HepG2 (cell line): ENCODE measurements around the gene TMEM107. TPM values are rescaled to one million over a fixed set of nuclear protein-coding genes. Genes with fewer than 3 reads are reported as not detected.

Experiments
- CREB3 ChIP-seq: sonication (generic); formaldehyde crosslinking; IDR thresholded peaks from 2 replicates; pipeline ENCODE4 v1.5.0; 2020; ENCODE audit warnings: missing genetic modification reagents
- FLYWCH1 ChIP-seq: sonication (generic); formaldehyde crosslinking; IDR thresholded peaks from 2 replicates; pipeline ENCODE4 v1.8.1; 2023; ENCODE audit warnings: mild to moderate bottlenecking, missing genetic modification reagents
- FOSL2 ChIP-seq: sonication (generic); formaldehyde crosslinking; IDR thresholded peaks from 2 replicates; pipeline ENCODE4 v1.4.0; 2020; ENCODE audit warnings: missing genetic modification reagents
- IKZF5 ChIP-seq: IDR thresholded peaks from 2 replicates; pipeline ENCODE4 v1.6.1; 2018; ENCODE audit warnings: missing genetic modification reagents, mild to moderate bottlenecking, missing compliant biosample characterization
- NFE2 ChIP-seq: sonication (generic); formaldehyde crosslinking; IDR thresholded peaks from 2 replicates; pipeline ENCODE4 v1.4.0; 2020; ENCODE audit warnings: missing genetic modification reagents
- NR0B2 ChIP-seq: sonication (generic); formaldehyde crosslinking; IDR thresholded peaks from 2 replicates; pipeline ENCODE4 v1.4.0; 2020; ENCODE audit warnings: mild to moderate bottlenecking, missing genetic modification reagents
- REXO4 ChIP-seq: sonication (generic); formaldehyde crosslinking; IDR thresholded peaks from 2 replicates; pipeline ENCODE4 v1.8.0; 2022; ENCODE audit warnings: missing genetic modification reagents, mild to moderate bottlenecking, borderline replicate concordance
- SMAD3 ChIP-seq: sonication (generic); formaldehyde crosslinking; IDR thresholded peaks from 2 replicates; pipeline ENCODE4 v1.4.0; 2020; ENCODE audit warnings: missing genetic modification reagents
- SRY ChIP-seq: sonication (generic); formaldehyde crosslinking; IDR thresholded peaks from 2 replicates; pipeline ENCODE4 v1.8.0; 2022; ENCODE audit warnings: mild to moderate bottlenecking, missing genetic modification reagents
- TEAD3 ChIP-seq: optimal IDR thresholded peaks from 2 replicates; pipeline ENCODE3; 2016; ENCODE audit warnings: borderline replicate concordance
- ZBTB43 ChIP-seq: sonication (generic); formaldehyde crosslinking; conservative IDR thresholded peaks from 2 replicates; pipeline ENCODE4 v1.4.0; 2020; ENCODE audit warnings: missing genetic modification reagents
- ZNF230 ChIP-seq: sonication (generic); formaldehyde crosslinking; IDR thresholded peaks from 2 replicates; pipeline ENCODE4 v1.4.0; 2020; ENCODE audit warnings: mild to moderate bottlenecking, missing genetic modification reagents
- ZNF263 ChIP-seq: sonication (generic); formaldehyde crosslinking; IDR thresholded peaks from 2 replicates; pipeline ENCODE4 v1.4.0; 2020; ENCODE audit warnings: missing genetic modification reagents
- ZNF281 ChIP-seq: sonication (generic); formaldehyde crosslinking; IDR thresholded peaks from 2 replicates; pipeline ENCODE4 v1.4.0; 2020; ENCODE audit warnings: missing genetic modification reagents, borderline replicate concordance
- ZNF354B ChIP-seq: sonication (generic); formaldehyde crosslinking; IDR thresholded peaks from 2 replicates; pipeline ENCODE4 v1.8.0; 2022; ENCODE audit warnings: mild to moderate bottlenecking, missing genetic modification reagents
- ZNF44 ChIP-seq: sonication (generic); formaldehyde crosslinking; IDR thresholded peaks from 2 replicates; pipeline ENCODE4 v1.5.1; 2020; ENCODE audit warnings: mild to moderate bottlenecking, missing genetic modification reagents
- ZNF530 ChIP-seq: sonication (generic); formaldehyde crosslinking; IDR thresholded peaks from 2 replicates; pipeline ENCODE4 v1.5.0; 2020; ENCODE audit warnings: low read depth, mild to moderate bottlenecking, missing genetic modification reagents
- ZNF543 ChIP-seq: sonication (generic); formaldehyde crosslinking; IDR thresholded peaks from 2 replicates; pipeline ENCODE4 v1.4.0; 2020; ENCODE audit warnings: mild to moderate bottlenecking, missing genetic modification reagents
- ZNF878 ChIP-seq: sonication (generic); formaldehyde crosslinking; IDR thresholded peaks from 2 replicates; pipeline ENCODE4 v1.8.1; 2023; ENCODE audit warnings: mild to moderate bottlenecking, missing genetic modification reagents, moderate library complexity
- ZSCAN29 ChIP-seq: sonication (generic); formaldehyde crosslinking; conservative IDR thresholded peaks from 2 replicates; pipeline ENCODE4 v1.4.0; 2020; ENCODE audit warnings: mild to moderate bottlenecking, missing genetic modification reagents
- polyA plus RNA-seq, 8 experiments: library from polyadenylated mRNA; depleted of rRNA in 3 of 8; stranded (reverse) in 7 of 8; unstranded in 1 of 8; fragments of >200 nt; fragmentation: Illumina TruSeq in 4 of 8; extraction: Trizol in 4 of 8; gene quantifications; 2 replicates each; pipeline versions ENCODE4 v1.2.1 to v1.2.3, GENCODE V29; 2011 to 2016; ENCODE audit warnings: low read depth in 4 of 8, missing spikeins in 1 of 8, mixed read lengths in 1 of 8; ENCODE audit not compliant: insufficient read depth in 1 of 8
- total RNA-seq, 5 experiments: library from RNA; depleted of rRNA; stranded (reverse); fragments of >200 nt; fragmentation: Illumina TruSeq; extraction: Trizol; gene quantifications; 2 replicates each; pipeline ENCODE4 v1.2.3, GENCODE V29; 2016; ENCODE audit warnings: low read depth in 1 of 5

The TMEM107 gene
- total and polyA plus RNA-seq, 2 of the 13 experiments (the other 11 are each of a cell fraction or from before 2014, with no cell fraction given): 7.2 to 15.3 TPM

- TF ChIP-seq SMAD3: no peak
- TF ChIP-seq ZNF263 (CRISPR knock-in tag): no peak
- no peak for TF ChIP-seq TEAD3 (CRISPR knock-in tag)
- peak; percentile 26 for TF ChIP-seq FOSL2 (CRISPR knock-in tag)
- TF ChIP-seq ZNF230 (CRISPR knock-in tag): no peak
- peak; percentile 72 for TF ChIP-seq ZSCAN29
- TF ChIP-seq ZNF530: no peak
- no peak for TF ChIP-seq SRY (CRISPR knock-in tag)
- no peak for TF ChIP-seq NFE2 (CRISPR knock-in tag)
- TF ChIP-seq IKZF5 (CRISPR knock-in tag): no peak
- 0 out of 2 replicates have a peak, but pooled peaks have one; percentile 54 for TF ChIP-seq NR0B2 (CRISPR knock-in tag)
- TF ChIP-seq REXO4 (CRISPR knock-in tag): no peak
- TF ChIP-seq ZNF354B (CRISPR knock-in tag): no peak
- TF ChIP-seq CREB3 (CRISPR knock-in tag): no peak
- TF ChIP-seq ZNF44 (CRISPR knock-in tag): no peak
- no peak for TF ChIP-seq ZNF281 (CRISPR knock-in tag)
- TF ChIP-seq FLYWCH1 (CRISPR knock-in tag): no peak
- no peak for TF ChIP-seq ZNF543 (CRISPR knock-in tag)
- no peak for TF ChIP-seq ZNF878
- TF ChIP-seq ZBTB43 (CRISPR knock-in tag): no peak
These were observed 45.6 kb upstream of the TMEM107 start (continued) for GRCh38 chr17:8221663-8222379.
